ENCODE data around the gene GPER1. TPM values are rescaled to one million over a fixed set of nuclear protein-coding genes. Genes with fewer than 3 reads are reported as not detected.

The GPER1 gene
- total RNA-seq, 1 donor from 2014 or later = 2.0 TPM

GRCh38 chr7:1086588-1087464 lies 1.1 kb upstream of the GPER1 start:
- no peak for DNase-seq (ENCODE audit: low read depth, low spot score)

GRCh38 chr7:1087465-1087814 lies 473 bp upstream of the GPER1 start:
- DNase-seq (ENCODE audit: low read depth, low spot score) = no peak

- no peak for DNase-seq (ENCODE audit: low read depth, low spot score)
These were observed 2.3 kb downstream of the GPER1 start for GRCh38 chr7:1090236-1090635.

- no peak for DNase-seq (ENCODE audit: low read depth, low spot score)
These were observed 3.1 kb downstream of the GPER1 start for GRCh38 chr7:1090686-1091643.

GRCh38 chr7:1091644-1092027 lies 3.7 kb downstream of the GPER1 start:
- DNase-seq (ENCODE audit: low read depth, low spot score) = no peak

GRCh38 chr7:1092161-1092632 lies 4.3 kb downstream of the GPER1 start:
- no peak for DNase-seq (ENCODE audit: low read depth, low spot score)

GRCh38 chr7:1092806-1093501 lies 5.0 kb downstream of the GPER1 start:
- DNase-seq (ENCODE audit: low read depth, low spot score) = no peak

GRCh38 chr7:1093502-1093843 lies 5.6 kb downstream of the GPER1 start:
- no peak for DNase-seq (ENCODE audit: low read depth, low spot score)

GRCh38 chr7:1093916-1094508 lies 6.1 kb downstream of the GPER1 start:
- no peak for DNase-seq (ENCODE audit: low read depth, low spot score)

- DNase-seq (ENCODE audit: low read depth, low spot score) = no peak
These were observed 7.0 kb downstream of the GPER1 start for GRCh38 chr7:1094870-1095269.

- no peak for DNase-seq (ENCODE audit: low read depth, low spot score)
These were observed 7.8 kb downstream of the GPER1 start for GRCh38 chr7:1095621-1096155.

- DNase-seq (ENCODE audit: low read depth, low spot score) = no peak
These were observed 8.5 kb downstream of the GPER1 start for GRCh38 chr7:1096156-1097119.

- no peak for DNase-seq (ENCODE audit: low read depth, low spot score)
These were observed 9.2 kb downstream of the GPER1 start for GRCh38 chr7:1097120-1097504.

- DNase-seq (ENCODE audit: low read depth, low spot score) = no peak
These were observed 10.6 kb downstream of the GPER1 start for GRCh38 chr7:1098243-1099153.

- no peak for DNase-seq (ENCODE audit: low read depth, low spot score)
These were observed 11.2 kb downstream of the GPER1 start for GRCh38 chr7:1099154-1099542.

- DNase-seq (ENCODE audit: low read depth, low spot score) = no peak
These were observed 11.7 kb downstream of the GPER1 start for GRCh38 chr7:1099637-1100036.

GRCh38 chr7:1100386-1100785 lies 12.5 kb downstream of the GPER1 start:
- DNase-seq (ENCODE audit: low read depth, low spot score) = no peak

GRCh38 chr7:1100834-1101562 lies 13.1 kb downstream of the GPER1 start:
- no peak for DNase-seq (ENCODE audit: low read depth, low spot score)

All from pulmonary artery endothelial cell (primary cell).